ENCODE measurements around the gene CHGA. TPM values are rescaled to one million over a fixed set of nuclear protein-coding genes. Genes with fewer than 3 reads are reported as not detected.

Gene CHGA
- total RNA-seq = 0.16 TPM in 1 of 2 replicates, not detected in the other

GRCh38 chr14:92922883-92923743 lies at the start of gene CHGA:
CHGA (plus strand) TSS chr14:92923150; CDS start chr14:92923360, 210 bp downstream.

Other genes with a start within 250 kb of the CHGA start
- 24.6 and 30.7 TPM in 2 replicates for gene LGMN, start 174.5 kb upstream of the CHGA start, total RNA-seq
- gene GOLGA5, start 128.8 kb upstream of the CHGA start, total RNA-seq = 28.2 and 40.0 TPM in 2 replicates
- gene ITPK1, start 192.8 kb downstream of the CHGA start, total RNA-seq = 5.4 and 9.8 TPM in 2 replicates